ENCODE data around the gene DCAF17.

Gene DCAF17

GRCh38 chr2:171434013-171434989 lies at the start of gene DCAF17:
Gene DCAF17 (plus strand): TSS chr2:171434226. CDS start chr2:171434578, 352 bp downstream.
- in situ Hi-C loops (cut with MboI; ENCODE audit: low sequenced_read_pairs) = no loop called here

GRCh38 chr2:171386627-171387026 lies 47.4 kb upstream of the DCAF17 start:
- in situ Hi-C loops (cut with MboI; ENCODE audit: low sequenced_read_pairs) = no loop called here

DNA sequence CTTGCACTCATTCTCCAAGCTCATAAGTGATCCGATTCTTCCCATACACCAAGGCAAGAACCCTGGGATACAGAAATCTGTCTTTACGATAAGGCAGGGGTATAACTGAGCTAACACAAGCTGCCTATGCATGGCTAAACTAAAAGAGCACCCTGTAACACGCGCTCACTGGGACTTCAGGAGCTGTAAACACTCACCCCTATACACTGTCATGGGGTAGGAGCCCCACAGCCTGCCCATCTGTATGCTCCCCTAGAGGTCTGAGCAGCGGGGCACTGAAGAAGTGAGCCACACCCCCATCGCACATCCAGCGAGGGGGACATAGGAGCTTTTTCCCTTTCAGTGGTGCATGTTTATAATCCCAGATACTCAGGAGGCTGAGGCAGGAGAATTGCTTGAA lies 47.0 kb upstream of the DCAF17 start:
- in situ Hi-C loops (cut with MboI; ENCODE audit: low sequenced_read_pairs) = no loop called here

GRCh38 chr2:171389325-171389724 lies 44.7 kb upstream of the DCAF17 start:
- in situ Hi-C loops (cut with MboI; ENCODE audit: low sequenced_read_pairs) = no loop called here

- in situ Hi-C loops (cut with MboI; ENCODE audit: low sequenced_read_pairs) = no loop called here
These were observed 44.2 kb upstream of the DCAF17 start for GRCh38 chr2:171389780-171390179.

DNA sequence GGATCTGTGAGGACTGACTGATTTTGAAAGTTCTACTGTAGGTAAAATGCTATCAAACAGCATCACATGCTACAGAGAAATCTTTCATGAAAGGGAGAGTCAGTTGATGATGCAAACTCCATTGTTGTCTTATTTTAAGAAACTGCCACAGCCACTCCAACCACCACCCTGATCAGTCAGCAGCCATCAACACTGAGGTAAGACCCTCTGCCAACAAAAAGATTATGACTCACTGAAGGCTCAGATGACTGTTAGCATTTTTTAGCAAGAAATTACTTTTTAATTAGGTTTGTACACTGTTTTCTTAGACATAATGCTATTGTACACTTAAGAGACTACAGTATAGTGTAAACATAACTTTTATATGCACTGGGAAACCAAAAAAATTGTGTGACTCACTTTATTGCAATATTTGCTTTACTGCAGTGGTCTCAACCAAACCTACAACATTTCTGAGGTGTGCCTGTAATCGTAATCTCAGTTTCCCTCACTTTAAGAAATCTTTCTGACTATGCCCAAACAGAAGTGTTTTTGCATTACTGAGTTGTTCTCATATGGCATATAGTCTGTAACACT lies 43.0 kb upstream of the DCAF17 start:
- in situ Hi-C loops (cut with MboI; ENCODE audit: low sequenced_read_pairs) = no loop called here

DNA sequence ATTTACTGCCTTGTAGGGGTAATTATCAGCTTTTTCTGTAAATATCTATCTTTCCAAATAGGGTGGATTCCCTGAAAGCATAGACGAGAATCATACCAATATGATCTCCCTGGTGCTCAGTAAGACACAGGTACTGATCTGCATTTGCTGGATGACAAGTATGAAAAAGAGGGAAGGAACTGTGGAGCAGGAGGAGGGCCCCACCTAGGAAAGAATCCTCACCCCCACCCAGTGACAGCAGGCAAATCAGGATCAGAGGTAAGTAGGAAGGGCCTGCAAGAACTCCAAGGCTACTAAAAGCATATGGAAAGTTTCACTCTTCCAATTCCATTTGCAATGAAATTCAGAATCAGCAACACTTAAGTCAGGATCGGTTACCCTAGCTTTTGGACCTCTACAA lies 42.5 kb upstream of the DCAF17 start:
- in situ Hi-C loops (cut with MboI; ENCODE audit: low sequenced_read_pairs) = no loop called here

GRCh38 chr2:171393487-171393886 lies 40.5 kb upstream of the DCAF17 start:
- in situ Hi-C loops (cut with MboI; ENCODE audit: low sequenced_read_pairs) = no loop called here

DNA sequence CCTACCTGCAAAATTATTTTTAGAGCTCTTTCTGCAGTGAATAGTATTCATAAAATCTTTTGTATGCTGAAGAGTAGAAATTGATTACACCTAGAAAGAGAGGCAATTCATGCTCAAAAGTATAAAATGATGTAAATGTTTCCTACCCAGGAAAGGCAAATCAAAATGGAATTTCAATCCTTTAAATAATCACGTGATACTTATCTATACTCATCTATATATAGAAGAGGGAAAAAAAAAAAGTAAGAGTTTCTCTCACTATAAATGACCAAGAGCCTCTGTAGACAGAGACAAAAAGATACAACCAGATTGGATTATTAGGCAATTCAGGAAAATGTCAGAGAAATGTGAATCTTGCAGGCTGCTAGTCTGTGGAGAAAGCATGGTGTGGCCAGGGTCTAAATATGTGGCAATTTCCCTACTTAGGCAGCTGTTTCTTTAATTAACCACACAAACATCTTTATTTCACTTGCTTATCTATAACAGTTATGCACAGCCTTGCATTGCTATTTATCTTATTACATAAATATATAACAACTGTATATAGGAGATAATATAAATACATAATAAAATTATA lies 39.8 kb upstream of the DCAF17 start:
- in situ Hi-C loops (cut with MboI; ENCODE audit: low sequenced_read_pairs) = no loop called here

DNA sequence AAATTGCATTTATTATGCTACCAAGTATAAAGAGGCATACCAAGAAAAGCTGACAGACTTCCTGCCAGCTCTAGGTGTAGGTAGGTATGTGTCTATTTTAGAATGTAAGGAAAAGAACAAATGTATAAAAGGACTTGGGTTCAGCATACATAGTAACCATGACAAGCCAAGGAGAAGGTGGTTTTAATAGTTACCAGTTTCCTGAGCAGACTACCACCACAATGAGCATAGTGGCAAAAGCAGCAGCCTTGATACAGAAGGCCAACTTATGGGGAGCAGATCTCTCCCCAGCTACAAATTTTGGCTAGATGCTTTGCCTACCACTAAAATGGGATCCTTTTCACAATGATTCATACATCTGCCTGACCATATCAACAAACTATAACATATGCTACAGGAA lies 34.7 kb upstream of the DCAF17 start:
- in situ Hi-C loops (cut with MboI; ENCODE audit: low sequenced_read_pairs) = no loop called here

GRCh38 chr2:171400395-171400794 lies 33.6 kb upstream of the DCAF17 start:
- in situ Hi-C loops (cut with MboI; ENCODE audit: low sequenced_read_pairs) = no loop called here

DNA sequence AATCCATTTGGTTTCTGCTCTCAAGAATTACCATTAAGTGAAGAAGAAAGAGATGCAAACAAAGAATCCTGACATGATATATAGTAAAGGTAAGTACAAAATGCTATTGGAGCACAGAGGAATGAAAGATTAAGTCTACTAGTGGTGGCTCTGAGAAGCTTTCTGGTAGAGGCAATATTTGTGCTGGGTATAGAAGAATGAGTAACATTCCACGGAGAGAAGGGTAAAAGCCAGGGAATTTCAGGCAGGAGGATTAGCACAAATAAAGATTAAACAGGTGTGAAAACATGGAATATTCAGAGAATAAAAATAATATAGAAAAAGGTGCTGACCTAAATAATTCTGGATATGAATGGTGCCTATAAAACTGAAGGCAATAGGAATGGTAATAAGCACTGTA lies 32.1 kb upstream of the DCAF17 start:
- in situ Hi-C loops (cut with MboI; ENCODE audit: low sequenced_read_pairs) = no loop called here

GRCh38 chr2:171402906-171403580 lies 31.0 kb upstream of the DCAF17 start:
- in situ Hi-C loops (cut with MboI; ENCODE audit: low sequenced_read_pairs) = no loop called here

GRCh38 chr2:171404261-171404660 lies 29.8 kb upstream of the DCAF17 start:
- in situ Hi-C loops (cut with MboI; ENCODE audit: low sequenced_read_pairs) = no loop called here

GRCh38 chr2:171404719-171405118 lies 29.3 kb upstream of the DCAF17 start:
- in situ Hi-C loops (cut with MboI; ENCODE audit: low sequenced_read_pairs) = no loop called here

DNA sequence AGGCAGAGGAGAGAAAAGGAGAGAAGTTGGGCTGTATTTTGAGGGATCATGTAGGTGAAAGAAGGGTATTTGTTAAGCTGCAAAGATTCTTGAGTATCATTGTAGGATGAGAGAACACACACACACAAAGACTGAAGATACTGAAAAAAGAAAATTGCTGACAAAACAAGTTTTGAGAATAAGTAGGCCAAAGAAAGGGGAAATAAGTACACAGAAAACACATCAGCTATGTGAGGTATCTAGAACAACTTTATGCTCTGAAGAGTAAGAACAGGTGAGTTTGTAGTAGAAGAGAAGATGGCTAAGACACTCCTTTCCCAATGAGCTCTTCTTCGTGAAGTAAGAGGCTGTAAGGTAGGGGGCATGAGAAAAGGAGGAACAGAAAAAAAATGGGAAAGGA lies 28.5 kb upstream of the DCAF17 start:
- in situ Hi-C loops (cut with MboI; ENCODE audit: low sequenced_read_pairs) = no loop called here

DNA sequence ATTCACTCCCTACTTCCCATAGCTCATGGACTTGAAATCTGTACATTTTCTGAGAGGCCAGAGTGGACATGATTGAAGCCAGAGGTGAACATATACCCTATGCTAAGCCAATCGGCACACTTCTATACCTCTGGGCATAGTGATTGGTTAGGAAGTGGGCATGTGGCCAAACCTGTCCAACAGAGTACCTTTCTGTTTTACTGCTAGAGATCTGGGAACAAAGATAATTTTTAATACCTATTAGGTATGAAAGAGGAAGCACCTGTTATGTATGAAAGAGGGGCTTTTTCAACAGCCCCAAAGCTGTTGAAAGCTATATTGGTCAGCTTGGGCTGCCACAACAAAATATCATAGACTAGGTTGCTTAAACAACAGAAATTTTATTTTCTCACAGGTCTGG lies 28.0 kb upstream of the DCAF17 start:
- in situ Hi-C loops (cut with MboI; ENCODE audit: low sequenced_read_pairs) = no loop called here

GRCh38 chr2:171407030-171407675 lies 26.9 kb upstream of the DCAF17 start:
- in situ Hi-C loops (cut with MboI; ENCODE audit: low sequenced_read_pairs) = no loop called here

- in situ Hi-C loops (cut with MboI; ENCODE audit: low sequenced_read_pairs) = no loop called here
These were observed 26.4 kb upstream of the DCAF17 start for GRCh38 chr2:171407676-171408044.

DNA sequence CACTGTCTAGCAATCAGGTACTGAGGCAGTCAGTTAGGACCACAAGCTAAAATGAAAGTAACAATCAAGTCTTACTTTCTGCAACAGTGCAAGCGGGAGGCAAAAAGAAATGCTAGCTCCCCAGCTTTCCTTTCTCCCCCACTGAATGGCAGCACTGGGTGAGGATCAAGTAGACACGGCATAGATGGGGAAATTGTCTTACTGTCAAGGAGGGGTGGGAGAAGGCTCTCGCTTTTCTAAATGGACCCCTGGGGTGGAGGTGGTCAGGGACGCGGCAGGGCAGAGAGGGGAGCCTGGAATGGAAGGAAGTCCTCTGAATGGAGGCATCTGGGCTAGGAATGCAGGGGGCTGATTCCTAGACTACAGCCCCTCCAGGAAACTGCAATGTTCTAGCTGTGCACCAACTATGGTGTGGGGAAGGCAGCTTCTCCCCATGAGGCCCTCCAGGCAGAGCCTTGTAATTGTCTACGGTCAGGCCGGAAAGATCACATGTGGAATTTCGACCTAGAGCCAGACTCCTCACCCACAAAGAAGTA lies 24.5 kb upstream of the DCAF17 start:
- in situ Hi-C loops (cut with MboI; ENCODE audit: low sequenced_read_pairs) = no loop called here

GRCh38 chr2:171410101-171410500 lies 23.9 kb upstream of the DCAF17 start:
- in situ Hi-C loops (cut with MboI; ENCODE audit: low sequenced_read_pairs) = no loop called here

Measured in hTERT RPE-1 (cell line).